Hematopoietic multipotent progenitor cell treated with erythropoietin and hydrocortisone succinate and interleukin-3 and kit ligand, for 4 days (in vitro differentiated cells): ENCODE results near the gene EDEM1.
"Not testable (repeated sequence)": the region's sequence is repeated elsewhere in the genome, so short reads cannot be mapped to it uniquely, and the experiment has no call there.

Source experiments
- DNase-seq: peaks from one replicate; pipeline ENCODE4 v3.0.0-alpha.2; 2015

Gene EDEM1

DNA sequence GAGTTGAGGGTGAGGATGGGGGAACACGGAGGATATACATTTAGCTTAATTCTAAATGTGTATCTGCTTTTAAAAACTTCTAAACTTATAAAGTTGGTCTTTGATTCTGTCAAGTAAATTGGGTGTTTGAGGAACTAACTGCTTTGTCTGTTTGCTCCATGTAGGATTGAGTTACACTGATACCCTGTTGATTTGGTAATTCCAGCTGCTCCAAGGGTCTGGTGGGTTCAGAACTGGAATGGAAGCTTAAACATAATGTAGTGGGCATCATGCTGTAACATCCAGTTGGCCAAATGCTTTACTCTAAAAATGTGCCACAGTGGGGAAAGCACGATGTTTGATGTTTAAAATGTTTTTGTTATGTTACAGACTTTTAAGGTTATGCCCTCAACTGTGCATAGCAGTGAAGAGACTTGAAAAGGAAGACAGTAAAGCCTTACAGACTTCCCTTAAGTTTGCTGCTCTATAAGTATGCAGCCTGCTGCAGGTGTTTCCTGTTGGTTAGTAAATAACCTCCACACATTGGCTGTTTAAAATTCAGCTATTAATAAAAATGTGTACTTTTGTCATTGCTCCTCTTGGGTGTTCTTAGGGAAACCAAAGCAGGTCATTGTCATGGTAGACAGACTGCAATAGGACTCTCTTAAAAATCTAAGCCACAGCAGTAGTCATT, 5.9 kb upstream of the EDEM1 start:
- DNase-seq, result peak; percentile 69

DNA sequence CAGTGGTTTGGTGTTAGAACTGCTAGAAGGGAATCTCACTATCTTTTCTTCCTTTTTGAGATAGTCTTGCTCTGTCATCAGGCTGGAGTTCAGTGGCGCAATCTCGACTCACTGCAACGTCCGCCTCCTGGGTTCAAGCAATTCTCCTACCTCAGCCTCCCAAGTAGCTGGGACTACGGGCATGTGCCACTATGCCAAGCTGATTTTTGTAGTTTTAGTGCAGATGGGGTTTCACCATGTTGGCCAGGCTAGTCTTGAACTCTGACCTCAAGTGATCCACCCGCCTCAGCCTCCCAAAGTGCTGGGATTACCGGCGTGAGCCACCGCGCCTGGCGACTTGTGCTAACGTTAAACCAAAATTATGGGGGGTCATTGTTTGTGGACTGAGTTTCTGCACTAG, 3.8 kb upstream of the EDEM1 start:
- not testable (repeated sequence) for DNase-seq

DNA sequence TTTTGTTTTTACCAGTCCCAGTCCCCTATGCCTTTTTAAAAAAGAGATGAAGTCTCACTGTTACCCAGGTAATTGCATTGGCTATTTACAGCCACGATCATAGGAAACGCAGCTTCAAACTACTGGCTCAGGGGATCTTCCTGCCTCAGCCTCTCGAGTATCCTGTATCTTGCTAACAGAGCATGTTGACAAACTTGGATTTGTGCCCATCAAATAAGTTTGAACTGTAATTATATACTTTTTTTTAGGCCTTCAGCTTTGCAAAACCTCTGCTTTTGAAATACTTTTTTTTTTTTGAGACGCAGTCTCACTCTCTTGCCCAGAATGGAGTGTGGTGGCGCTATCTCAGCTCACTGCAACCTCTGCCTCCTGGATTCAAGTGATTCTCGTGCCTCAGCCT, 3.0 kb upstream of the EDEM1 start:
- peak; percentile 45 for DNase-seq

GRCh38 chr3:5185093-5185673, 2.3 kb upstream of the EDEM1 start:
- DNase-seq, result no peak

- DNase-seq, result peak; percentile 83
These were observed 1.2 kb upstream of the EDEM1 start for GRCh38 chr3:5186089-5186857.

GRCh38 chr3:5186858-5187155, 700 bp upstream of the EDEM1 start:
- peak; percentile 53 for DNase-seq

GRCh38 chr3:5187920-5188418, 462 bp downstream of the EDEM1 start:
- peak; percentile 62 for DNase-seq

DNA sequence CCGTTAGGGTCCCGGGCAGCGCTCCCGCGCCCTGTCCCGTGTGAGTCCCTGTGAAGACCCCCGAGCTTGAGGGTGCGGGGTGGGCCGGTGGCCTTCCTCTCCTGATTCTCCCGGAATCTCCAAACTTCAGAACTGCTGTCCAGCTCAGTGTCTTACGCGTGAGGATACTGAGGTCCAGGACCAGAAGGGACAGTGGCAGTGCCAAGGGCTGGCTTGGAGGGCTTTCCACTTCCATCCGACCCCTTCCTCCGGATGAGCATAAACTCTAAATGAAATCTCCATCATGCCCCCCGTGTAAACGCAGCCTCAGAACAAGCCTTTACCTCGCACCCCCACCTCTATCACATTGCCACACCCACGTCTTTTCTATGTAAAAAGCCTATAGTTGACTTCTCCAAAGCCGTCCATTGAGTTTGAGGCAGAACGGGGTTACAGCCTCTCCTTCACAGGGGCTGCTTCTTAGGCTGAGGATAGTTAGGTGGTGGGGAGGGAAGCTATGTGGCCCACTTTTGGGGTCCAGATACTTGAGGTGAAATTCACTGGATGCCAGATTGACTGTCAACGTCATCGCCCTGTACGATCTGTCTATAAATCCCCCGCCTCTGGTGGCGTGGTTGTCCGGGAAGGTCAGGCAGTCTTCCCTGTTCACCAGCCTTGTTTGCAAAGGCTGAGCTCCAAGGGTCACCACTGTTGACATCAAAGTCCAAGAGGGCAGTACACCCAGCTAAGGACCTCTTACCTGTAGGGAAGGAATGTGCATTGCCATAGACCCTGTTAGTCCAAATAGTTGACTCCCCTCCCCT, 1.1 kb downstream of the EDEM1 start:
- DNase-seq, result peak; percentile 84

GRCh38 chr3:5190147-5190791, 2.8 kb downstream of the EDEM1 start:
- DNase-seq, result no peak

DNA sequence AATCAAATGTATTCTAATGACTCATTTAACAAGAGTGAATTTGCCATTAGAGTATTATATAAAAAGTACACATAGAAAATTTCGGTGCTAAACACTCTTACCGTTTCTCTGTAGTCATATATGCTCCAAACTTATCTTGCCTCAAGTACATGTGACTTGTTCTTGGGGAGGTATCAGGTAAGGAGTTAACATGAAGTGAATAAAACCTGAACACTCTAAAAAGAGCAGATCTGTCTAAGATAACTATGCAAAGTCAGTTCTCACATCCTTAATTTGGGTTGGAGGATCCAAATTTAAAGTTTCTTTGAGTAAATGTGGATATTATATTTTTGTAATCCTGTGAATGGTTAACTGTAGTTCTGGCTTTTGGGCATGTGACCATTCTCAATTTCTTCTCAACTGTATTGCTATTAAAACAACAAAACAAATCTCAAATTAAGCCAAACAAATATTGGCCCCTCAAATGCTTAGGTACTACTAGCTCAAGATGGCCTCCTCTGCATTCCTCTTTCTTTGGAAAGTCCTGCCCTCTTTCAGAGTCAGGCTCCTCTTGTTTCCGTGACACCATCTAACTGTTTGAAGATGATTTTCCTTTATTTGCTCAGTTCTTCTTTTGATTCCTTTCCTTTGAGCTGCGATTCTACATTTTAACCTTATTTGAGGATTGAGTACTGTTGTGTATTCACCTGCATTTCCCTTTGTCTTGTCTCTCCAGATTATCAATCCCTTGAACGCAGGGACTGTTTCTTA, 4.2 kb downstream of the EDEM1 start:
- DNase-seq, result no peak

- DNase-seq, result peak; percentile 23
These were observed 5.3 kb downstream of the EDEM1 start for GRCh38 chr3:5192571-5193365.

GRCh38 chr3:5194341-5194740, 6.8 kb downstream of the EDEM1 start:
- DNase-seq, result no peak

GRCh38 chr3:5194801-5195509, 7.4 kb downstream of the EDEM1 start:
- DNase-seq, result peak; percentile 78

DNA sequence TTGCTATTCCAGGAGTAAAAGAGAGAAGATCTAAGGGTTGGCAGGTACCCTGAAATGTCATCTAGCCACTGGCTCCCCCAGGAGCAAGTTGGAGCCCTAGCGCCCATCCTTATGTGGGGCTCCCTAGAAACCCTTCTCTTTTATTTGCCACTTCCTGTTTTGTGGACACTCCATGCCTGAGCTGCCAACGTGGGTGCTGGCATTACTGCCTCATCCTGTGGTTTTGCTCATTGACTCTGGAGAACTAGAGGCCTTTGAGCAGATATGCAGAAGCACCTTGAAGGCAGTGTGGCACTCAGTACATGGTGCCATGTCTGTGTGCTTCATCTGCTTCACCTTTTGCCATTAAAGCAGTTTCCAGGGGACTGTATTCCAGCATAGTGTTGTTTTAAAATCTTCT, 8.1 kb downstream of the EDEM1 start:
- peak; percentile 82 for DNase-seq

DNA sequence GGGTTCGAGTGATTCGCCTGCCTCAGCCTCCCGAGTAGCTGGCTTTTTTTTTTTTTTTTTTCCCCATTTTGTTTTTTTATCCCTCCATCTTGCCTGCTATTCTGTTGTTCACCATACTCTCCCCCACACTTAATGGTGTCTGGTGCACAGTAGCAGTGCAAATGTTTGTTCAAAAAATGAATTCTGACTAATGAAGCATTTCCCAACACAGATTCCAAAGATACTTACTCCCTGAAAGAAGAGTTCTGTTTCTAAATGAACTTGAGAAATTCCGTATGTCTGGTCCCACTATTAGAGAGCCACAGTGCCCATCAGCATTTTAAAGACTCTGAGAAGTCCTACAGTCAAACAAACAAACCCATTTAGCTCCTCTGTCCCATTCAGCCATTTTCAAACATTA, 9.5 kb downstream of the EDEM1 start:
- DNase-seq, result no peak

DNA sequence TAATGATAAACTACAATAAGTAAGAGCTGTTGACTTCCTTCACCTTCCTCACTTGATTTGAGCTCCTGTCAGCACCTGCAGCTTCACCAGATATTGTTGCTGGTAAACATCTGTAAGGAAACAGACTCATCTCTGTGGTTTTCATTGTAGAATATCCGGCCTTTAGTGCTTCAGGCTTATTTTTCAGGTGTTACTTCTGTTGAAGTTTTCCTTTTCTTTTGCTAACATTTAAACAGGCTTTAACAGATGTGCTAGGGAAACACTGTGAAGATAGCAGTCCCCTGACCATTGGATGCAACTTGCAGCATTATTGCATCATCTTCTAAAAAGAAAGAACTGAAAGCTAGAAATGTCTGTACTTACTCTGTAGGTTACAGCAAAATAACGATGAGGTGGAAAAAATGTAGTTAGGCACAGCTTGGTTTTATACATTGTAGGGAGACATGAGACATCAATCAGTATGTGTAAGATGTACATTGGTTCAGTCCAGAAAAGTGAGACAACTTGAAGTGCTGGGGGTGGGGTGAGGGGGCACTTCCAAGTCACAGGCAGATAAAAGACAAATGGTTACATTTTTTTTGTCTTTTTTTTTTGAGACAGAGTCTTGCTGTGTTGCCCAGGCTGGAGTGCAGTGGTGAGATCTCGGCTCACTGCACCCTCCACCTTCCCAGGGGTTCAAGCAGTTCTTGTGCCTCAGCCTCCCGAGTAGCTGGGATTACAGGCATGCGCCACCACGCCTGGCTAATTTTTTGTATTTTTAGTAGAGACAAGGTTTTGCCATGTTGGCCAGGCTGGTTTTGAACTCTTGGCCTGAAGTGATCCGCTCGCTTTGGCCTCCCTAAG, 10.2 kb downstream of the EDEM1 start:
- DNase-seq, result peak; percentile 57

- DNase-seq, result no peak
These were observed 10.8 kb downstream of the EDEM1 start for GRCh38 chr3:5198313-5198677.

- peak; percentile 14 for DNase-seq
These were observed 11.7 kb downstream of the EDEM1 start for GRCh38 chr3:5198986-5199731.

- no peak for DNase-seq
These were observed 14.0 kb downstream of the EDEM1 start for GRCh38 chr3:5201536-5201935.
